Stimulated activated effector memory CD8-positive, alpha-beta T cell treated with anti-CD3 and anti-CD28 coated beads, Interleukin-12 subunit alpha, Interleukin-12 subunit beta, amount 100 ng/mL, for 72 hours (primary cell): ENCODE results near the gene ACOXL.

Source experiments
- ATAC-seq: fragments of 150-1000 bp; cut with Tn5 transposase; 2 replicates; pipeline ENCODE4 v1.10.0; 2021
- DNase-seq, 2 donors: peaks; one replicate each; pipeline ENCODE4 v3.0.0; 2021 to 2022; ENCODE audit warnings: low spot score in 2 of 2
- H3K27ac Mint-ChIP-seq: one replicate; pipeline ENCODE4 v1.8.0; 2022; ENCODE audit warnings: mild to moderate bottlenecking, mixed read lengths
- H3K36me3 Mint-ChIP-seq: one replicate; pipeline ENCODE4 v1.8.0; 2022; ENCODE audit warnings: mild to moderate bottlenecking, mixed read lengths
- H3K4me1 Mint-ChIP-seq: one replicate; pipeline ENCODE4 v1.8.0; 2022; ENCODE audit warnings: mixed read lengths
- H3K4me3 Mint-ChIP-seq: one replicate; pipeline ENCODE4 v1.8.0; 2022; ENCODE audit warnings: mild to moderate bottlenecking, mixed read lengths
- H3K9me3 Mint-ChIP-seq: one replicate; pipeline ENCODE4 v1.8.0; 2022; ENCODE audit warnings: mixed read lengths

The ACOXL gene

GRCh38 chr2:110970201-110970600, 237.8 kb downstream of the ACOXL start:
- Mint-ChIP-seq H3K9me3 (no peaks in the 10 kb centered on the region), H3K4me3 (no peak overlapping the region), H3K36me3 (no peaks in the 10 kb centered on the region), H3K27ac (no peak overlapping the region), H3K4me1 (no peaks in the 10 kb centered on the region)
- no peak for DNase-seq
- no peak for ATAC-seq

GRCh38 chr2:110971811-110972210, 239.4 kb downstream of the ACOXL start:
- Mint-ChIP-seq H3K36me3 (no peaks in the 10 kb centered on the region), H3K9me3 (no peaks in the 10 kb centered on the region), H3K4me3 (no peak overlapping the region), H3K4me1 (no peaks in the 10 kb centered on the region), H3K27ac (no peak overlapping the region)
- DNase-seq (no peak), ATAC-seq (no peak)

DNA sequence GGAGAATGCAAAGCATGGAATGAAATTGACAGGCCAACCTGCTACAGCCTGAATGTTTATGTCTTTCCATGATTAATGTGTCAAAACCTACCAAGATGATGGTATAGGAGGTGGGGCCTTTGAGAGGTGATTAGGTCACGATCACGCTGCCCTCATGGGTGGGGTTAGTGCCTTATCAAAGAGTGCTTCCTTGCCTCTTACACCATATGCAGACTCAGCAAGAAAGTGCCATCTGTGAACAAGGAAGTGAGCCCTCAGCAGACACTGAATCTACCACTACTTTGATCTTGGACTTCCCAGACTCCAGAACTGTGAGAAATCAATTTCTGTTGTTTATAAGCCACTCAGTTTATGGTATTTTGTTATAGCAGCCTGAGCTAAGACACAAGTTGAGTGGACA, 240.9 kb downstream of the ACOXL start:
- no peak overlapping the region for H3K27ac Mint-ChIP-seq
- H3K4me3 Mint-ChIP-seq, result no peak overlapping the region
- no peaks in the 10 kb centered on the region for H3K9me3 Mint-ChIP-seq
- no peaks in the 10 kb centered on the region for H3K36me3 Mint-ChIP-seq
- ATAC-seq (no peak), DNase-seq (no peak)
- no peaks in the 10 kb centered on the region for H3K4me1 Mint-ChIP-seq

- Mint-ChIP-seq H3K9me3 (no peaks in the 10 kb centered on the region), H3K4me3 (no peak overlapping the region), H3K4me1 (peaks cover 12% of the 10 kb centered on the region), H3K36me3 (no peaks in the 10 kb centered on the region), H3K27ac (no peak overlapping the region)
- DNase-seq, result no peak
- ATAC-seq, result no peak
Measured at GRCh38 chr2:110977403-110977802, 245.0 kb downstream of the ACOXL start.

GRCh38 chr2:110978148-110978547, 245.8 kb downstream of the ACOXL start:
- Mint-ChIP-seq H3K4me1 (peaks cover 12% of the 10 kb centered on the region), H3K27ac (no peak overlapping the region), H3K36me3 (no peaks in the 10 kb centered on the region), H3K4me3 (no peak overlapping the region), H3K9me3 (no peaks in the 10 kb centered on the region)
- DNase-seq (no peak), ATAC-seq (no peak)

GRCh38 chr2:110978756-110979470, 246.5 kb downstream of the ACOXL start:
- Mint-ChIP-seq H3K36me3 (no peaks in the 10 kb centered on the region), H3K4me3 (no peak overlapping the region), H3K9me3 (no peaks in the 10 kb centered on the region), H3K27ac (no peak overlapping the region), H3K4me1 (peaks cover 12% of the 10 kb centered on the region)
- ATAC-seq (no peak), DNase-seq (no peak)

DNA sequence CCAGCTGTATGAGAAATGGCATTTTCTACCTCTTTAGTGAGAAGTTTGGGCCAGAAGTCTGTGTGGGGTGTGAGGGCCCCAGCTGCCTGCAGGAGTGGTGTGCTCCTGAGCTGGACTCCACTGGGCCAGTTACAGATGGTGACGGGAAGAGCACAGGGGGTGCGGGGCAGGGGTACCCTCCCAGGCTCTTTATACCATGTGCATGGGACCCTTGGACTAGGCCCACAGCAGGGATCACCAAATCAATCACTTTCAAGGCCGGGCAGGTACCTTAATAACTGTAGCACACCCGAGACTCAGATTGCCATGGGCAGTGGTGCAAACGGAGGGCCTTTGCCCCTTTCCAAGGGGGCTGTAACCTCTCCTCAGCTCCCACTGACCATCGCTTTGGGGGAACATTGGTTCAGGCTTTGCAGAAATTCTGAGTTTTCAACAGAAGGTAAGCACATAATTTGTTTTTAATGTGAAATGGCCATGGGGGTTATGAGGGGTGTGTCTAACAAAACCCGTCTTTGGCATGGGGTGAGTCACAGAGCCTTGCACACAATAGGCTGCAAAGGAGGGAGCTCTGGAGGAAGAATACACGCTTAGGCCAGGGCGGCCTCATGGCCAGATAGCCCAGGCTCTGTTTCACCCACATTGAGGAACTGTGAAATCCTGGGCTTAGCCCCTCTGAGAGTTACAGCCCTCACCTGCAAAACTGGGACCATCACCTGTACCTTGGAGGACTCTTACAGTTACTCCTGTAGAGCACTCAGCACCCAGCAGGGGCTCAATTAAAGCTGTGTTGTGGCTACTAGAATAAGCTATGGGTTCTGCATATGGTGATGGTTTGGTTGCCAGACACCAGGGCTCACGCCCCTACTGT, 247.3 kb downstream of the ACOXL start:
- no peak for ATAC-seq
- no peak overlapping the region for H3K4me3 Mint-ChIP-seq
- no peaks in the 10 kb centered on the region for H3K9me3 Mint-ChIP-seq
- DNase-seq, result no peak
- no peak overlapping the region for H3K27ac Mint-ChIP-seq
- no peaks in the 10 kb centered on the region for H3K36me3 Mint-ChIP-seq
- peaks cover 12% of the 10 kb centered on the region for H3K4me1 Mint-ChIP-seq

DNA sequence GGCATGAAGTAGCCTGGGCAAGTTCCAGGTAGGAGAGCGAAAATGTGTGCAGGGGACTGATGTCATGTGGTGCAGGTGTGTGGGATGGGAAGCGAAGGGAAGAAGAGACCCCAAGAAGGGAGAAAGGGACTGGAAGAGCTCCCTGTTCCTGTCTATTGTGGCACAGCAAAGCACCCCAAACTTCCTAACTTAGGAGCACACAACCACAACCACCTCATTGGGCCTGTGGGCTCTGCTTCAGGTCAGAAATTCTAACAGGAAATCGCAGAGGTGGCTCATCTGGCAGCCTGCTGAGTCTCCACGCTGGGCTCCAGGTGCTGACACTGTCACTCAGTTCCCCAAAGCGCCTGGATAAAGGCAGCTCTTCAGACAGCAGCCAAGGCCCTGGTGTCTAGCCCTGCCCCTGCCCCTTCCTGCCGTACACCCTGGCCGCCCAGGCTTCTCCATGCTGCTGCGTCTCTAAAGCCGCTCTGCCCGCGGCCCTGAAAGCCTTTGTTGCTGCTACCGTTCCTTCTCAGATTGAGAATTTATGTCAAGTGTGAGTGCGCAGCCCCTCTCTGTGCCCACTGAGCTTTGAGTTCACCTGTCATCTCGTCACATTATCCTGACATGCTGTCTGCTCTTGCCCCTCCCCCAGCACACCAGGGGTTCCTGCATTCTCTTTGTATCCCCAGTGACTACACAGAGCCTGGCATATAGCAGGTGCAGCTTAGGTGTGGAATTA, 248.1 kb downstream of the ACOXL start:
- no peaks in the 10 kb centered on the region for H3K36me3 Mint-ChIP-seq
- H3K9me3 Mint-ChIP-seq, result no peaks in the 10 kb centered on the region
- H3K27ac Mint-ChIP-seq, result no peak overlapping the region
- H3K4me1 Mint-ChIP-seq, result peaks cover 12% of the 10 kb centered on the region
- DNase-seq (no peak), ATAC-seq (no peak)
- H3K4me3 Mint-ChIP-seq, result no peak overlapping the region

GRCh38 chr2:110983133-110983532, 250.8 kb downstream of the ACOXL start:
- Mint-ChIP-seq H3K4me1 (peaks cover 12% of the 10 kb centered on the region), H3K9me3 (no peaks in the 10 kb centered on the region), H3K27ac (no peak overlapping the region), H3K36me3 (no peaks in the 10 kb centered on the region), H3K4me3 (no peak overlapping the region)
- no peak for DNase-seq
- ATAC-seq, result no peak

- Mint-ChIP-seq H3K27ac (no peak overlapping the region), H3K4me1 (peaks cover 11% of the 10 kb centered on the region), H3K4me3 (no peak overlapping the region), H3K9me3 (no peaks in the 10 kb centered on the region), H3K36me3 (no peaks in the 10 kb centered on the region)
- no peak for ATAC-seq
- DNase-seq, result no peak
Measured at GRCh38 chr2:110984694-110985490, 252.5 kb downstream of the ACOXL start.

DNA sequence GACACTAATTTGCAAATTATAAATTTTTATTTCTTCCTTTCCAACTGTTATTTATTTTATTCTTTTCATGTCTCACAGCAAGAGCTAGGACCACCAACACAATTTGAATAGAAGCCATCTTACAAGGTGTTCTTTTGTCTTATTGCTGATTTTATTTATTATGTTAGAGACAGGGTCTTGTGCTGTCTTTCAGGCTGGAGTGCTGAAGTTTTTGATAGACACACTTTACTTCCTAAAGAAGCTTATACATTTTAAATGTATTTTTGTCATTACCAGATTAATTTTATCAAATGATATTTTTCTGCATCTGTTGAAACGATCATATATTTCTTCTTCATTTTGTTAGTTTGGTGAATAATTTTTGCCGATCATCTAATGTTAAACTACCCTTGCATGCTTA, 258.1 kb downstream of the ACOXL start:
- peaks cover 17% of the 10 kb centered on the region for H3K4me1 Mint-ChIP-seq
- no peak for DNase-seq
- no peaks in the 10 kb centered on the region for H3K9me3 Mint-ChIP-seq
- no peaks in the 10 kb centered on the region for H3K36me3 Mint-ChIP-seq
- no peak overlapping the region for H3K4me3 Mint-ChIP-seq
- ATAC-seq, result no peak
- no peak overlapping the region for H3K27ac Mint-ChIP-seq

DNA sequence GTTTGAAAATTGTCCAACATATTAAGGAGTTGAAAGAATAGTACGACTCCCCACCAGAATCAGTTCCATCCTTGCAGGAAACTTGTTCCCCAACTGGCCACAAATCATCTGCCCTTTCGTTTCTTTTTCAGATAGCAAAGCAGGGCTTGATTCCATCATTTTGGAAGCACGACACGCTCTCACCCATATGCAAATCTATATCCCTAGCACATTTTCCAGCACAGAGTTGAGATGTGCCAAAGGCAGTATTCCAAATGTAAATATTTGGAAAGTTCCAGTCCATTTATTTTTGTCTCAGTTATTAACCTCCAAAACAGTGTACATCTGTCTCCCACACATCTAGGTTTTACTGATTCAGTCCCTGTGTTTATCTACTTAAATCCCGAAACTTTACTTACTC, 259.5 kb downstream of the ACOXL start:
- H3K4me3 Mint-ChIP-seq, result no peak overlapping the region
- no peak overlapping the region for H3K27ac Mint-ChIP-seq
- DNase-seq (no peak), ATAC-seq (no peak)
- H3K36me3 Mint-ChIP-seq, result no peaks in the 10 kb centered on the region
- H3K9me3 Mint-ChIP-seq, result no peaks in the 10 kb centered on the region
- peaks cover 17% of the 10 kb centered on the region for H3K4me1 Mint-ChIP-seq

- no peak overlapping the region for H3K27ac Mint-ChIP-seq
- peaks cover 17% of the 10 kb centered on the region for H3K4me1 Mint-ChIP-seq
- no peaks in the 10 kb centered on the region for H3K36me3 Mint-ChIP-seq
- no peaks in the 10 kb centered on the region for H3K9me3 Mint-ChIP-seq
- H3K4me3 Mint-ChIP-seq, result no peak overlapping the region
- no peak for DNase-seq
- ATAC-seq, result no peak
Measured at GRCh38 chr2:110992886-110993285, 260.5 kb downstream of the ACOXL start.

DNA sequence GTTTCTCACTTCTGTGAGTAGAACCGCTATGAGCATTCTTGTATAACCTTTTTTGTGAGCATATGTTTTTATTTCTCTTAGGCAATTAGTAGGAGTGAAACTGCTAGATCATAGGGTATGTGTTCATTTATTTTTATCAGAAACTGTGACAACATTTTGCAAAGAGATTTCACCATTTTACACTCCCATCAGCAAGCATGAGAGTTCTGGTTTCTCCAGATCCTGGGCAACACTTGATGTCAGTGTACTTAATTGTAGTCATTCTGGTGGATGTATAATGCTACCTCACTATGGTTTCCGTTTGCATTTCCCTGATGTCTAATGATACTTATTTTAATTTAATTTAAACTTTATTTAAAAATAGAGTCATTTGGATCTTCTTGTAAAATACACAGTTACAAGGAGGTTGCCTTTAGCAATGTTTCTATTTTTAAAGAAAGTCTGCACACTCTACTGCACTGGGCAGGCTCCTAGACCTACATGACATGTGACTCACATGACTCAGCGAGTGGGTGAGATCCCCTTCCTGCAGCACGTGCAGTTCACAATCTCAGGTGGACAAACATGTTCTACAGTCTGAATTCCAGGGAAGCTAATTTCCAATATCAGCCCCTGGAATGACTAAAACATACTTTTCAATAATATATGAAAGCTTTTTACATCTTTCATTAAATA, 261.3 kb downstream of the ACOXL start:
- Mint-ChIP-seq H3K36me3 (no peaks in the 10 kb centered on the region), H3K4me3 (no peak overlapping the region), H3K27ac (no peak overlapping the region), H3K9me3 (no peaks in the 10 kb centered on the region), H3K4me1 (peaks cover 17% of the 10 kb centered on the region)
- DNase-seq (no peak), ATAC-seq (peak; percentile 68)
